Gastrocnemius medialis (tissue), 4 donors: ENCODE results near the gene ADNP.

Experiments used
- POLR2A ChIP-seq, 2 donors: fragments of 450-650 bp; IDR thresholded peaks; one replicate each; pipeline ENCODE4 v1.6.1; 2017; ENCODE audit warnings: antibody characterized with exemption in 2 of 2, mild to moderate bottlenecking in 2 of 2, moderate library complexity in 2 of 2
- TF ChIP-seq, protein P1 (sequence below), 5 experiments: fragments of 450-650 bp in 3 of 5; fragments of 200-600 bp in 2 of 5; sonication (generic) in 2 of 5; IDR thresholded peaks in 4 of 5; conservative IDR thresholded peaks in 1 of 5; 1 replicate in 4 of 5; 2 replicates in 1 of 5; pipeline ENCODE4 v1.5.1; 2016 to 2019; ENCODE audit warnings: antibody characterized with exemption in 5 of 5, mild to moderate bottlenecking in 3 of 5, moderate library complexity in 3 of 5

- TF ChIP-seq, protein P1, sequence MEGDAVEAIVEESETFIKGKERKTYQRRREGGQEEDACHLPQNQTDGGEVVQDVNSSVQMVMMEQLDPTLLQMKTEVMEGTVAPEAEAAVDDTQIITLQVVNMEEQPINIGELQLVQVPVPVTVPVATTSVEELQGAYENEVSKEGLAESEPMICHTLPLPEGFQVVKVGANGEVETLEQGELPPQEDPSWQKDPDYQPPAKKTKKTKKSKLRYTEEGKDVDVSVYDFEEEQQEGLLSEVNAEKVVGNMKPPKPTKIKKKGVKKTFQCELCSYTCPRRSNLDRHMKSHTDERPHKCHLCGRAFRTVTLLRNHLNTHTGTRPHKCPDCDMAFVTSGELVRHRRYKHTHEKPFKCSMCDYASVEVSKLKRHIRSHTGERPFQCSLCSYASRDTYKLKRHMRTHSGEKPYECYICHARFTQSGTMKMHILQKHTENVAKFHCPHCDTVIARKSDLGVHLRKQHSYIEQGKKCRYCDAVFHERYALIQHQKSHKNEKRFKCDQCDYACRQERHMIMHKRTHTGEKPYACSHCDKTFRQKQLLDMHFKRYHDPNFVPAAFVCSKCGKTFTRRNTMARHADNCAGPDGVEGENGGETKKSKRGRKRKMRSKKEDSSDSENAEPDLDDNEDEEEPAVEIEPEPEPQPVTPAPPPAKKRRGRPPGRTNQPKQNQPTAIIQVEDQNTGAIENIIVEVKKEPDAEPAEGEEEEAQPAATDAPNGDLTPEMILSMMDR (IDR thresholded peaks at IDR 0.05 in 4 of 5, conservative IDR thresholded peaks at IDR 0.05 in 1 of 5): no peak
- TF ChIP-seq POLR2A (IDR thresholded peaks at IDR 0.05): no peak
Observed at GRCh38 chr20:50873585-50873984, 57.7 kb downstream of the ADNP start.
